A549 (cell line): ENCODE results near the gene EPHB1. TPM values are rescaled to one million over a fixed set of nuclear protein-coding genes. Genes with fewer than 3 reads are reported as not detected.

Experiments
- ATAC-seq, 2 experiments: fragments of 200-7000 bp in 1 of 2; fragments of >200 bp in 1 of 2; cut with Nextera tagmentation in 1 of 2; cut with Tn5 transposase in 1 of 2; 3 replicates each; pipeline versions ENCODE4 v1.8.0 to v1.9.1; 2018 to 2020; ENCODE audit warnings: mild to moderate bottlenecking in 1 of 2, moderate library complexity in 1 of 2
- CTCF ChIA-PET: fragments of 300-600 bp; sonication (Branson Sonifier 250); formaldehyde crosslinking; extraction: SDS; loops from one replicate; lab custom pipeline; 2021; ENCODE audit warnings: antibody characterized with exemption, inconsistent platforms; lab: Yijun Ruan, JAX
- POLR2A ChIA-PET: fragments of 350-600 bp; formaldehyde crosslinking; extraction: SDS; loops from one replicate; lab custom pipeline; 2021; ENCODE audit warnings: antibody characterized with exemption, inconsistent platforms; lab: Yijun Ruan, JAX
- DNase-seq, 2 experiments: peaks; one replicate each; pipeline versions ENCODE4 v3.0.0 to v3.0.0-alpha.2; 2011 to 2016; ENCODE audit warnings: low read depth in 1 of 2, low spot score in 1 of 2
- FAIRE-seq: peaks from 2 replicates; lab custom pipeline; 2011; peaks lifted over from hg19 to GRCh38; lab: Jason Lieb, UNC
- H3K27ac ChIP-seq, 2 experiments: fragments of >200 bp; sonication (Bioruptor Twin); formaldehyde crosslinking; 3 replicates each; pipeline ENCODE4 v1.5.1; 2016 to 2017
- H3K4me1 ChIP-seq: fragments of >200 bp; sonication (Bioruptor Twin); formaldehyde crosslinking; 3 replicates; pipeline ENCODE4 v1.6.1; 2016
- H3K4me2 ChIP-seq: fragments of >200 bp; sonication (Bioruptor Twin); formaldehyde crosslinking; 3 replicates; pipeline ENCODE4 v1.6.1; 2016
- H3K4me3 ChIP-seq: fragments of >200 bp; sonication (Bioruptor Twin); formaldehyde crosslinking; 3 replicates; pipeline ENCODE4 v1.5.1; 2016
- H3K9me3 ChIP-seq: fragments of >200 bp; sonication (Bioruptor Twin); formaldehyde crosslinking; 3 replicates; pipeline ENCODE4 v1.6.1; 2016
- BHLHE40 ChIP-seq: IDR thresholded peaks from 2 replicates; pipeline ENCODE4 v1.6.1; 2012; ENCODE audit warnings: low read depth, low read length, inconsistent platforms
- CBX8 ChIP-seq: fragments of 200-600 bp; sonication (generic); IDR thresholded peaks from 2 replicates; pipeline ENCODE4 v1.6.1; 2016
- EHF ChIP-seq: fragments of 250-450 bp; sonication (Bioruptor Pico); IDR thresholded peaks from 2 replicates; pipeline ENCODE4 v1.5.0; 2020; ENCODE audit warnings: mild to moderate bottlenecking
- EHMT2 ChIP-seq: fragments of 200-600 bp; sonication (generic); IDR thresholded peaks from 2 replicates; pipeline ENCODE4 v1.6.1; 2016; ENCODE audit warnings: antibody characterized with exemption, low read depth, mild to moderate bottlenecking, moderate library complexity
- EP300 ChIP-seq, 2 experiments: fragments of >200 bp; sonication (Bioruptor Twin); formaldehyde crosslinking; IDR thresholded peaks; 2 replicates in 1 of 2; 3 replicates in 1 of 2; pipeline ENCODE4 v1.6.1; 2016 to 2017
- ESRRA ChIP-seq: fragments of 150-350 bp; IDR thresholded peaks from 2 replicates; pipeline ENCODE4 v1.6.1; 2014; ENCODE audit warnings: mild to moderate bottlenecking, low read length, borderline replicate concordance
- FOSB ChIP-seq: fragments of 250-450 bp; sonication (Bioruptor Pico); IDR thresholded peaks from 2 replicates; pipeline ENCODE4 v1.5.0; 2020; ENCODE audit warnings: mild to moderate bottlenecking, moderate library complexity
- FOXS1 ChIP-seq: fragments of 250-450 bp; sonication (Bioruptor Pico); IDR thresholded peaks from 2 replicates; pipeline ENCODE4 v1.5.0; 2020; ENCODE audit warnings: mild to moderate bottlenecking, moderate library complexity
- HDAC2 ChIP-seq: fragments of 200-600 bp; sonication (generic); IDR thresholded peaks from 2 replicates; pipeline ENCODE4 v1.6.1; 2016
- HEYL ChIP-seq: fragments of 250-450 bp; sonication (Bioruptor Pico); IDR thresholded peaks from 2 replicates; pipeline ENCODE4 v1.8.0; 2021; ENCODE audit warnings: mild to moderate bottlenecking, moderate library complexity
- HOXA7 ChIP-seq: fragments of 250-450 bp; sonication (Bioruptor Pico); IDR thresholded peaks from 2 replicates; pipeline ENCODE4 v1.5.0; 2020; ENCODE audit warnings: mild to moderate bottlenecking, moderate library complexity
- HOXB5 ChIP-seq: fragments of 250-450 bp; sonication (Bioruptor Pico); IDR thresholded peaks from 2 replicates; pipeline ENCODE4 v1.5.0; 2020; ENCODE audit warnings: mild to moderate bottlenecking, moderate library complexity
- JUNB ChIP-seq: fragments of >200 bp; sonication (Bioruptor Twin); formaldehyde crosslinking; IDR thresholded peaks from 2 replicates; pipeline ENCODE4 v1.6.1; 2016
- MAFK ChIP-seq: fragments of 450-650 bp; IDR thresholded peaks from 2 replicates; pipeline ENCODE4 v1.6.1; 2014; ENCODE audit not compliant: partially characterized antibody
- NPAS2 ChIP-seq: fragments of 250-450 bp; sonication (Bioruptor Pico); IDR thresholded peaks from 2 replicates; pipeline ENCODE4 v1.8.0; 2022; ENCODE audit warnings: mild to moderate bottlenecking, moderate library complexity, borderline replicate concordance
- NR3C1 ChIP-seq: fragments of >200 bp; sonication (Bioruptor Twin); formaldehyde crosslinking; IDR thresholded peaks from 3 replicates; pipeline ENCODE4 v1.6.1; 2017
- POLR2A ChIP-seq: IDR thresholded peaks from 2 replicates; pipeline ENCODE4 v1.6.1; 2012; ENCODE audit warnings: mild to moderate bottlenecking, low read length
- RARB ChIP-seq: fragments of 250-450 bp; sonication (Bioruptor Pico); IDR thresholded peaks from 2 replicates; pipeline ENCODE4 v1.8.0; 2021; ENCODE audit warnings: mild to moderate bottlenecking, moderate library complexity
- RFX5 ChIP-seq: fragments of 450-650 bp; IDR thresholded peaks from 2 replicates; pipeline ENCODE4 v1.7.1; 2014; ENCODE audit warnings: antibody characterized with exemption, mild to moderate bottlenecking, moderate library complexity
- RNF2 ChIP-seq: fragments of 200-600 bp; sonication (generic); IDR thresholded peaks from 2 replicates; pipeline ENCODE4 v1.6.1; 2016; ENCODE audit warnings: low read depth, mild to moderate bottlenecking, antibody characterized with exemption, moderate library complexity, borderline replicate concordance
- SREBF2 ChIP-seq: fragments of 450-650 bp; IDR thresholded peaks from 2 replicates; pipeline ENCODE4 v1.6.1; 2014; ENCODE audit warnings: mild to moderate bottlenecking, moderate library complexity
- TP53 ChIP-seq: fragments of 250-450 bp; sonication (Bioruptor Pico); IDR thresholded peaks from 2 replicates; pipeline ENCODE4 v1.5.0; 2021; ENCODE audit warnings: mild to moderate bottlenecking, moderate library complexity
- ZC3H11A ChIP-seq: fragments of 450-650 bp; IDR thresholded peaks from 2 replicates; pipeline ENCODE4 v1.6.1; 2014; ENCODE audit warnings: antibody characterized with exemption, mild to moderate bottlenecking
- ZNF302 ChIP-seq: fragments of 250-450 bp; sonication (Bioruptor Pico); IDR thresholded peaks from 2 replicates; pipeline ENCODE4 v1.9.0; 2021; ENCODE audit warnings: inconsistent platforms, mild to moderate bottlenecking, moderate library complexity
- WGBS: methylation state at CpG from one replicate; pipeline ENCODE4 v1.1.6; 2017; ENCODE audit errors: missing lambda C conversion rate; 5-methylcytosine and 5-hydroxymethylcytosine counted together
- polyA plus RNA-seq, 4 experiments: library from polyadenylated mRNA; depleted of rRNA in 3 of 4; stranded (reverse); fragments of >200 nt; fragmentation: RNase III in 1 of 4; extraction: RNeasy Plus Mini Kit Qiagen cat#74134 plus additional on column Dnase treatment in 1 of 4; gene quantifications; 2 replicates in 3 of 4; 3 replicates in 1 of 4; pipeline ENCODE4 v1.2.3, GENCODE V29; 2011 to 2017
- TF ChIP-seq, protein P1 (sequence below): fragments of >200 bp; sonication (Bioruptor Twin); formaldehyde crosslinking; IDR thresholded peaks from 3 replicates; pipeline ENCODE4 v1.5.1; 2016
- TF ChIP-seq, protein P2 (sequence below): fragments of 150-350 bp; IDR thresholded peaks from 2 replicates; pipeline ENCODE4 v1.6.1; 2014; ENCODE audit warnings: low read depth, mild to moderate bottlenecking, low read length

The EPHB1 gene
- polyA plus RNA-seq, 2 of the 4 experiments (the other 2 are of a cell fraction), result 0.18 to 0.21 TPM

GRCh38 chr3:135170732-135171131 lies 375.7 kb downstream of the EPHB1 start:
- TF ChIP-seq EHF (CRISPR knock-in tag) (no peak), HOXB5 (CRISPR knock-in tag) (no peak), HDAC2 (no peak), ZNF302 (CRISPR knock-in tag) (no peak), SREBF2 (no peak), CBX8 (no peak), TP53 (CRISPR knock-in tag) (no peak), NR3C1 (no peak), JUNB (no peak), HOXA7 (CRISPR knock-in tag) (no peak), ZC3H11A (no peak)
- TF ChIP-seq, all 56 proteins: peak for 0
- Histone ChIP-seq H3K9me3 (no peaks in the 10 kb centered on the region), H3K4me2 (no peak overlapping the region), H3K27ac (no peak overlapping the region), H3K4me1 (no peaks in the 10 kb centered on the region), H3K4me3 (no peak overlapping the region)
- WGBS, result 0% methylated on average over 1 of the region's 1 CpG
- ATAC-seq, result no peak
- no peak for DNase-seq
- ChIA-PET POLR2A (no interaction called here), CTCF (no interaction called here)
- no peak for FAIRE-seq

- no peak for ATAC-seq
- POLR2A ChIA-PET, result no interaction called here
- CTCF ChIA-PET, result no interaction called here
- TF ChIP-seq HDAC2 (no peak), FOXS1 (CRISPR knock-in tag) (no peak), ESRRA (no peak), EHF (CRISPR knock-in tag) (no peak), HEYL (CRISPR knock-in tag) (no peak), POLR2A (no peak), EP300 (IDR thresholded peaks at IDR 0.05) (no peak), RNF2 (no peak), RARB (no peak), BHLHE40 (no peak), NPAS2 (CRISPR knock-in tag) (no peak), MAFK (no peak), FOSB (no peak), NR3C1 (no peak), SREBF2 (no peak), RFX5 (no peak), EHMT2 (no peak)
- TF ChIP-seq, protein P1, sequence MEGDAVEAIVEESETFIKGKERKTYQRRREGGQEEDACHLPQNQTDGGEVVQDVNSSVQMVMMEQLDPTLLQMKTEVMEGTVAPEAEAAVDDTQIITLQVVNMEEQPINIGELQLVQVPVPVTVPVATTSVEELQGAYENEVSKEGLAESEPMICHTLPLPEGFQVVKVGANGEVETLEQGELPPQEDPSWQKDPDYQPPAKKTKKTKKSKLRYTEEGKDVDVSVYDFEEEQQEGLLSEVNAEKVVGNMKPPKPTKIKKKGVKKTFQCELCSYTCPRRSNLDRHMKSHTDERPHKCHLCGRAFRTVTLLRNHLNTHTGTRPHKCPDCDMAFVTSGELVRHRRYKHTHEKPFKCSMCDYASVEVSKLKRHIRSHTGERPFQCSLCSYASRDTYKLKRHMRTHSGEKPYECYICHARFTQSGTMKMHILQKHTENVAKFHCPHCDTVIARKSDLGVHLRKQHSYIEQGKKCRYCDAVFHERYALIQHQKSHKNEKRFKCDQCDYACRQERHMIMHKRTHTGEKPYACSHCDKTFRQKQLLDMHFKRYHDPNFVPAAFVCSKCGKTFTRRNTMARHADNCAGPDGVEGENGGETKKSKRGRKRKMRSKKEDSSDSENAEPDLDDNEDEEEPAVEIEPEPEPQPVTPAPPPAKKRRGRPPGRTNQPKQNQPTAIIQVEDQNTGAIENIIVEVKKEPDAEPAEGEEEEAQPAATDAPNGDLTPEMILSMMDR, result no peak
- TF ChIP-seq, protein P2, sequence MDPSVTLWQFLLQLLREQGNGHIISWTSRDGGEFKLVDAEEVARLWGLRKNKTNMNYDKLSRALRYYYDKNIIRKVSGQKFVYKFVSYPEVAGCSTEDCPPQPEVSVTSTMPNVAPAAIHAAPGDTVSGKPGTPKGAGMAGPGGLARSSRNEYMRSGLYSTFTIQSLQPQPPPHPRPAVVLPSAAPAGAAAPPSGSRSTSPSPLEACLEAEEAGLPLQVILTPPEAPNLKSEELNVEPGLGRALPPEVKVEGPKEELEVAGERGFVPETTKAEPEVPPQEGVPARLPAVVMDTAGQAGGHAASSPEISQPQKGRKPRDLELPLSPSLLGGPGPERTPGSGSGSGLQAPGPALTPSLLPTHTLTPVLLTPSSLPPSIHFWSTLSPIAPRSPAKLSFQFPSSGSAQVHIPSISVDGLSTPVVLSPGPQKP, result no peak
- FAIRE-seq, result no peak
- WGBS, result 0% methylated on average over 3 of the region's 3 CpGs
- Histone ChIP-seq H3K9me3 (no peaks in the 10 kb centered on the region), H3K4me3 (no peak overlapping the region), H3K4me2 (no peak overlapping the region), H3K27ac (no peak overlapping the region), H3K4me1 (no peaks in the 10 kb centered on the region)
- no peak for DNase-seq
These were observed 377.3 kb downstream of the EPHB1 start for GRCh38 chr3:135172191-135172869.
